Fibroblast of mammary gland (primary cell): ENCODE data around the gene IL4R.
A peak's percentile ranks its signal among the peaks of the same experiment; 100 is the strongest.

Experiments used
- DNase-seq: peaks from one replicate; pipeline ENCODE4 v3.0.0-alpha.2; 2010; ENCODE audit warnings: low read depth
- H3K4me3 ChIP-seq: 2 replicates; pipeline ENCODE4 v1.5.1; 2011; ENCODE audit warnings: low read depth, mild to moderate bottlenecking, low read length, moderate library complexity; ENCODE audit not compliant: control insufficient read depth
- CTCF ChIP-seq: conservative IDR thresholded peaks from 2 replicates; pipeline ENCODE4 v1.5.1; 2011; ENCODE audit warnings: low read depth, low read length, inconsistent platforms; ENCODE audit not compliant: control insufficient read depth, insufficient read depth

Gene IL4R

GRCh38 chr16:27311448-27311830 lies 2.3 kb upstream of the IL4R start:
- DNase-seq = peak; percentile 63
- no peak for TF ChIP-seq CTCF
- no peak overlapping the region for H3K4me3 ChIP-seq

- no peak for TF ChIP-seq CTCF
- H3K4me3 ChIP-seq = no peak overlapping the region
- DNase-seq = no peak
Measured at GRCh38 chr16:27311897-27312303, 1.9 kb upstream of the IL4R start.

- DNase-seq = no peak
- peak overlapping the region; percentile 49 for H3K4me3 ChIP-seq
- TF ChIP-seq CTCF = no peak
Measured at GRCh38 chr16:27312580-27313421, 973 bp upstream of the IL4R start.

GRCh38 chr16:27314161-27314723 lies 468 bp downstream of the IL4R start:
- peak; percentile 98 for DNase-seq
- no peak for TF ChIP-seq CTCF
- H3K4me3 ChIP-seq = peak overlapping the region; percentile 73

GRCh38 chr16:27314986-27315332 lies 1.2 kb downstream of the IL4R start:
- no peak for TF ChIP-seq CTCF
- no peak for DNase-seq
- H3K4me3 ChIP-seq = peak overlapping the region; percentile 73

GRCh38 chr16:27315333-27316037 lies 1.7 kb downstream of the IL4R start:
- peak; percentile 75 for DNase-seq
- TF ChIP-seq CTCF = no peak
- peak overlapping the region; percentile 73 for H3K4me3 ChIP-seq
